Activated CD8-positive, alpha-beta memory T cell treated with anti-CD3 and anti-CD28 coated beads, Interleukin-2, amount 50 U/mL, for 48 hours (primary cell): ENCODE measurements around the gene LCTL.
"Not testable (repeated sequence)": the region's sequence is repeated elsewhere in the genome, so short reads cannot be mapped to it uniquely, and the experiment has no call there.

Source experiments
- DNase-seq: peaks from one replicate; pipeline ENCODE4 v3.0.0-alpha.2; 2020

LCTL gene

GRCh38 chr15:66591322-66591862 lies 25.6 kb upstream of the LCTL start:
- DNase-seq: no peak

- no peak for DNase-seq
Observed at GRCh38 chr15:66590435-66590834, 24.6 kb upstream of the LCTL start.

GRCh38 chr15:66589429-66589828 lies 23.6 kb upstream of the LCTL start:
- not testable (repeated sequence) for DNase-seq

- no peak for DNase-seq
Observed at GRCh38 chr15:66588971-66589370, 23.2 kb upstream of the LCTL start.

GRCh38 chr15:66588537-66588936 lies 22.7 kb upstream of the LCTL start:
- DNase-seq: no peak

GRCh38 chr15:66587749-66588148 lies 22.0 kb upstream of the LCTL start:
- no peak for DNase-seq

GRCh38 chr15:66587020-66587419 lies 21.2 kb upstream of the LCTL start:
- no peak for DNase-seq

GRCh38 chr15:66586155-66586976 lies 20.6 kb upstream of the LCTL start:
- no peak for DNase-seq

GRCh38 chr15:66581972-66582537 lies 16.3 kb upstream of the LCTL start:
- DNase-seq: no peak

GRCh38 chr15:66580643-66581042 lies 14.8 kb upstream of the LCTL start:
- DNase-seq: no peak

GRCh38 chr15:66578286-66578875 lies 12.6 kb upstream of the LCTL start:
- no peak for DNase-seq

- no peak for DNase-seq
Observed at GRCh38 chr15:66574596-66574950, 8.8 kb upstream of the LCTL start.

- no peak for DNase-seq
Observed at GRCh38 chr15:66573719-66574595, 8.2 kb upstream of the LCTL start.

- DNase-seq: no peak
Observed at GRCh38 chr15:66573348-66573718, 7.5 kb upstream of the LCTL start.

- no peak for DNase-seq
Observed at GRCh38 chr15:66572146-66572545, 6.3 kb upstream of the LCTL start.

- DNase-seq: peak; percentile 28
Observed at GRCh38 chr15:66570842-66571478, 5.2 kb upstream of the LCTL start.

GRCh38 chr15:66570327-66570726 lies 4.5 kb upstream of the LCTL start:
- DNase-seq: peak; percentile 34

- DNase-seq: peak; percentile 23
Observed at GRCh38 chr15:66569461-66570137, 3.8 kb upstream of the LCTL start.

GRCh38 chr15:66567897-66568296 lies 2.1 kb upstream of the LCTL start:
- DNase-seq: peak; percentile 34

GRCh38 chr15:66566963-66567531 lies 1.2 kb upstream of the LCTL start:
- DNase-seq: peak; percentile 71

GRCh38 chr15:66565141-66565641 lies 607 bp downstream of the LCTL start:
- DNase-seq: peak; percentile 32
